GM21360 (cell line): Measurements from ENCODE around the gene CILP.

Experiments
- ATAC-seq: cut with Tn5 transposase; IDR thresholded peaks from one replicate; pipeline ENCODE4 v1.9.1; 2021; ENCODE audit warnings: mild to moderate bottlenecking, moderate library complexity; ENCODE audit not compliant: unreplicated experiment

Gene CILP

DNA sequence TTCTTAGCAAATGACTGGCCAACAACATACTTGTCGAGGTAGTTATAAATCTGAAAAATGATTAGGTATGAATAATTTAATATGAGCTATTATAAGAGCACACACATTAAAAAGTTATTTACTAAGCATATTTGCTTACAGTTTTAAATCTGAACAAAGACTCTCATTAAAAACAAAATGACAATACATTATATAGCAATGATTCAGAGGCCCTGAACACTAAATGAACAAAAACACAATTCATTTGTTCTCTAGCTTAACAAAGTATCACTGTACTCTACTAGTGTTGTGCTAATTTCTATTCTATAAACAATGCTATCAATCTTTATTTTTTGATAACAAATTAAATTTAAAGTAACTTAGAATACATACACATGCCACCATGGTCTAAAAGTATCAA, 47.1 kb downstream of the CILP start:
- ATAC-seq = no peak

DNA sequence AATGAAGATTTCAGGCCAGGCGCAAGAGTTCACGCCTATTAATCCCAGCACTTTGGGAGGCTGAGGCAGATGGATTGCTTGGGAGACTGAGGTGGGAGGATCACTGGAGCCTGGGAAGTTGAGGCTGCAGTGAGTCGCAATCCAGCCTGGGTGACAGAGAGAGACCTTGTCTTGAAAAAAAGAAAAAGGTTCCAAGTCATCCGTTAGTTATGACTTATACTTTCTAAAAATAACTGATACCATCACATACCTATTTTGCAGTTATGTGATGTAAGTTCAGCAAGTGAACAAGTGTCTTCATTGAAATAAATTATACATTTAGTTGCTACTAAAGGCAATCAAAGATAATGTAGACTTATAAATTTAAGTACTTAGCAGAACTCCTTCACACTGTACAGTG, 48.2 kb downstream of the CILP start:
- ATAC-seq = no peak

DNA sequence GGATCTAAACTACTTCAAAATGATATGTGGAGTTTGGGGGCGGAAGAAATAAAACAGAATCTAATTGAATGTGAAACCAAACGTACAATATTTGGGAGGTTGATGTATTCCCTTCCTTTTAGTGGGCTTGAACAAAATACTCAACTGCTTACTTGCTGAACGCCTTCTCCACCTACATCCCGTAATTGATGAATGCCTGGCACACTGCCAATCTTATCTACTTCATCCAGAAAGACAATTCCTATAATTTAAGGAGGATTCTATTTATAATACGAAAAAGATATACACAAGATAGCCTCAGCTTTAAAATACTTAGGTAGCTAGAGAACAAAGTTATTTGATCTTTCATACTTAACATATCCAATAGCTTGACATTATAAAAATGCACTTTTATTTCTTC, 54.6 kb downstream of the CILP start:
- no peak for ATAC-seq

DNA sequence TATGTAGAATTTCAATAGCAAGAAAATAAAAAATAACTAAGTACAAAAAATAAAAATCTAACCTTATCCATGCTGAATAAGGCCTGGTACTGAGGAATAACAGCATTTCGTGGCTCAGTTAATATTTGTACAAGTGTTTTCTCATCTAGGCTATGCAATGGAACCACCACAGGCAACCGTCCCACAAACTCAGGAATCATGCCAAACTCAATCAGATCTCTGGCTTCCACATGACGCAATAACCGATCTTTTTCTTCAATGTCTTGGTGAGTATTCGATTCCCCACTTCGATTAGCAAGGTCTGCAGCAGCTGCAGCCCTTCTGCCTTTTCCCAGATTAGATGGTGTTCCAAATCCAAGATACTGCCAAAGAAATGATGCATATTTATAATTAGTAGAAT, 56.6 kb downstream of the CILP start:
- ATAC-seq = no peak

DNA sequence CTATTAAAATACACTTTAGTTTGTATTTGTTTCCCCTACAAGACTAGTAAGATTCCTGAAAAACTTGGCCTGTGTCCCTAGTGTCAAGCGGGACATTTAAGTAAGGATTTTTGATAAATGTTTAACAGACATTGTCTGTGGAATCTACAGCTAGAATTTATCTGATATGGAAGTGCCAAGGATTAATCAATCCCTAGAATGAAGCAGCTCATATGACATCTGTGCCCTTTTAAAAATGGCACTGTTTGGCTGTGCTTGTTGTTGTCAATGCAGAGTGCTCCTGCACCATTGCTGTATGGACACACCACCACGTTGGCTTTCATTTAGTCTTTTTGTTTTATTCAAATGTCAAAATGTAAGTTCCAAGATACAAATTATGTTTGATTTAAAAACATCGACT, 63.4 kb downstream of the CILP start:
- no peak for ATAC-seq

DNA sequence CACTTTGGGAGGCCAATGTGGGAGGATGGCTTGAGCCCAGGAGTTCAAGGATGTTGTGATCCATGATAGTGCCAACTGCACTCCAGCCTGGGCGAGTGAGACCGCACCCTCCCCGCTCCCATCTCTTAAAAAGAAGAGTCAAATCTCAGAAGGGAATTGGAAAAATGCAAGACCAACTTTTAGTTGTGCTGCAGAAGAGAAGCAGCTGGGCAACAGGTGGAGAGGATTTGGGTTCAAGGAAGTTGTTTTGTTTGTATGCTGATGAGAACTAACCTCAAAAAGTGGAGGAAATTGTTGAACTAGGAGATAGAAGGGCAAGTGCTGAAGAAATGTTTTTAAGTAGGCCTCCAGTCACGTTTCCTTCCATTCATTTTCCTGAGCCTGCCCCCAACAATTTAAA, 64.8 kb downstream of the CILP start:
- no peak for ATAC-seq
